SK-N-SH treated with all-trans-retinoic acid at 6 μM for 48 hours (cell line): Measurements from ENCODE around the gene FUBP1.

ENCODE experiments used
- ARNTL ChIP-seq: fragments of 450-650 bp; formaldehyde crosslinking; IDR thresholded peaks from 2 replicates; pipeline ENCODE4 v1.5.0; 2020; ENCODE audit warnings: low read depth, mild to moderate bottlenecking, moderate library complexity, borderline replicate concordance
- OSR1 ChIP-seq: fragments of 250-450 bp; sonication (Bioruptor Pico); IDR thresholded peaks from 2 replicates; pipeline ENCODE4 v1.8.0; 2022; ENCODE audit warnings: moderate library complexity, mild to moderate bottlenecking, inconsistent platforms
- ZNF70 ChIP-seq: fragments of 450-650 bp; formaldehyde crosslinking; IDR thresholded peaks from 2 replicates; pipeline ENCODE4 v1.5.0; 2020; ENCODE audit warnings: mild to moderate bottlenecking, moderate library complexity
- TF ChIP-seq, protein P1 (sequence below): fragments of 250-450 bp; sonication (Bioruptor Pico); IDR thresholded peaks from 2 replicates; pipeline ENCODE4 v1.5.0; 2020; ENCODE audit warnings: mild to moderate bottlenecking, moderate library complexity
- TF ChIP-seq, protein P2 (sequence below): fragments of 250-450 bp; sonication (Bioruptor Pico); IDR thresholded peaks from 2 replicates; pipeline ENCODE4 v1.8.0; 2020; ENCODE audit warnings: mild to moderate bottlenecking, moderate library complexity, borderline replicate concordance

DNA sequence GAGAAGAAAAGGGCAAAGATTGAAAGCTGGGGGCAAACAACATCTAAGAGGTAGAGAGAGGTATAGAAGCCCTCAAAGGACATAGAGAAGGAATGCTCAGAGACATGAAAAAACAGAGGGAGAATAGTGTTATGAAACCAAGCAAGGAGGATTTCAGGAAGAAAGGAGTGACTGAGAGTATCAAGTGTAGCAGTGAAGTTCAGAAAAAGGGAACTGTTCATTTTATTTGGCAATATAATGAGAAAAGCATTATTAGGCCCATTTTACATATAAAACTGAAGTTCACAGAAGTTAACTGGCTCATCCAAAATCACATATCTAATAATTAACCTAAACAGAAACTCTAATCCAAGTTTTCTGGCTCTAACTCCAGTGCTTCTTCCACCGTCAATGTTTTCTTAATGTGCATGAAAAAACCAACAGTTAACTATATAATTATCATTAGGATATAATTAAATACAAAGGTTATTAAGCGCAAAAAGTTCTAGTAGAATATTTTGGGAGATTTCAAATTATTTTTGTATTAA, 72.8 kb downstream of the FUBP1 start:
- TF ChIP-seq OSR1 (CRISPR knock-in tag) (no peak), ARNTL (no peak), ZNF70 (CRISPR knock-in tag) (no peak)
- TF ChIP-seq, protein P1, sequence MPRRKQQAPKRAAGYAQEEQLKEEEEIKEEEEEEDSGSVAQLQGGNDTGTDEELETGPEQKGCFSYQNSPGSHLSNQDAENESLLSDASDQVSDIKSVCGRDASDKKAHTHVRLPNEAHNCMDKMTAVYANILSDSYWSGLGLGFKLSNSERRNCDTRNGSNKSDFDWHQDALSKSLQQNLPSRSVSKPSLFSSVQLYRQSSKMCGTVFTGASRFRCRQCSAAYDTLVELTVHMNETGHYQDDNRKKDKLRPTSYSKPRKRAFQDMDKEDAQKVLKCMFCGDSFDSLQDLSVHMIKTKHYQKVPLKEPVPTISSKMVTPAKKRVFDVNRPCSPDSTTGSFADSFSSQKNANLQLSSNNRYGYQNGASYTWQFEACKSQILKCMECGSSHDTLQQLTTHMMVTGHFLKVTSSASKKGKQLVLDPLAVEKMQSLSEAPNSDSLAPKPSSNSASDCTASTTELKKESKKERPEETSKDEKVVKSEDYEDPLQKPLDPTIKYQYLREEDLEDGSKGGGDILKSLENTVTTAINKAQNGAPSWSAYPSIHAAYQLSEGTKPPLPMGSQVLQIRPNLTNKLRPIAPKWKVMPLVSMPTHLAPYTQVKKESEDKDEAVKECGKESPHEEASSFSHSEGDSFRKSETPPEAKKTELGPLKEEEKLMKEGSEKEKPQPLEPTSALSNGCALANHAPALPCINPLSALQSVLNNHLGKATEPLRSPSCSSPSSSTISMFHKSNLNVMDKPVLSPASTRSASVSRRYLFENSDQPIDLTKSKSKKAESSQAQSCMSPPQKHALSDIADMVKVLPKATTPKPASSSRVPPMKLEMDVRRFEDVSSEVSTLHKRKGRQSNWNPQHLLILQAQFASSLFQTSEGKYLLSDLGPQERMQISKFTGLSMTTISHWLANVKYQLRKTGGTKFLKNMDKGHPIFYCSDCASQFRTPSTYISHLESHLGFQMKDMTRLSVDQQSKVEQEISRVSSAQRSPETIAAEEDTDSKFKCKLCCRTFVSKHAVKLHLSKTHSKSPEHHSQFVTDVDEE (CRISPR knock-in tag), result no peak
- TF ChIP-seq, protein P2, sequence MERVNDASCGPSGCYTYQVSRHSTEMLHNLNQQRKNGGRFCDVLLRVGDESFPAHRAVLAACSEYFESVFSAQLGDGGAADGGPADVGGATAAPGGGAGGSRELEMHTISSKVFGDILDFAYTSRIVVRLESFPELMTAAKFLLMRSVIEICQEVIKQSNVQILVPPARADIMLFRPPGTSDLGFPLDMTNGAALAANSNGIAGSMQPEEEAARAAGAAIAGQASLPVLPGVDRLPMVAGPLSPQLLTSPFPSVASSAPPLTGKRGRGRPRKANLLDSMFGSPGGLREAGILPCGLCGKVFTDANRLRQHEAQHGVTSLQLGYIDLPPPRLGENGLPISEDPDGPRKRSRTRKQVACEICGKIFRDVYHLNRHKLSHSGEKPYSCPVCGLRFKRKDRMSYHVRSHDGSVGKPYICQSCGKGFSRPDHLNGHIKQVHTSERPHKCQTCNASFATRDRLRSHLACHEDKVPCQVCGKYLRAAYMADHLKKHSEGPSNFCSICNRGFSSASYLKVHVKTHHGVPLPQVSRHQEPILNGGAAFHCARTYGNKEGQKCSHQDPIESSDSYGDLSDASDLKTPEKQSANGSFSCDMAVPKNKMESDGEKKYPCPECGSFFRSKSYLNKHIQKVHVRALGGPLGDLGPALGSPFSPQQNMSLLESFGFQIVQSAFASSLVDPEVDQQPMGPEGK, result no peak
